SJSA1 (cell line): ENCODE measurements around the gene COL15A1. TPM values are rescaled to one million over a fixed set of nuclear protein-coding genes. Genes with fewer than 3 reads are reported as not detected.

ENCODE experiments used
- DNase-seq, 2 experiments: peaks; one replicate each; pipeline ENCODE4 v3.0.0-alpha.2; 2015 to 2020; ENCODE audit warnings: low spot score in 2 of 2, low read depth in 1 of 2
- H3K27ac ChIP-seq: fragments of 250-450 bp; sonication (Bioruptor Pico); 2 replicates; pipeline ENCODE4 v1.5.1; 2020; ENCODE audit warnings: mild to moderate bottlenecking, moderate library complexity
- H3K27me3 ChIP-seq: fragments of 250-450 bp; sonication (Bioruptor Pico); replicated peaks from 2 replicates; pipeline ENCODE4 v1.5.1; 2020; ENCODE audit warnings: mild to moderate bottlenecking, moderate library complexity
- H3K36me3 ChIP-seq: fragments of 250-450 bp; sonication (Bioruptor Pico); 2 replicates; pipeline ENCODE4 v1.5.1; 2020; ENCODE audit warnings: mild to moderate bottlenecking
- H3K4me1 ChIP-seq: fragments of 250-450 bp; sonication (Bioruptor Pico); replicated peaks from 2 replicates; pipeline ENCODE4 v1.6.1; 2021; ENCODE audit warnings: mild to moderate bottlenecking
- H3K4me3 ChIP-seq: fragments of 250-450 bp; sonication (Bioruptor Pico); 2 replicates; pipeline ENCODE4 v1.5.1; 2020; ENCODE audit warnings: mild to moderate bottlenecking
- H3K9me3 ChIP-seq: fragments of 250-450 bp; sonication (Bioruptor Pico); replicated peaks from 2 replicates; pipeline ENCODE4 v1.5.1; 2020; ENCODE audit warnings: mild to moderate bottlenecking
- total RNA-seq: library from RNA; depleted of rRNA; stranded (reverse); fragments of >200 nt; shearing (Covaris generic); gene quantifications from 2 replicates; pipeline ENCODE4 v1.2.3, GENCODE V29; 2014

The COL15A1 gene
- total RNA-seq, 1 experiment from 2014 or later: 0.50 TPM

DNA sequence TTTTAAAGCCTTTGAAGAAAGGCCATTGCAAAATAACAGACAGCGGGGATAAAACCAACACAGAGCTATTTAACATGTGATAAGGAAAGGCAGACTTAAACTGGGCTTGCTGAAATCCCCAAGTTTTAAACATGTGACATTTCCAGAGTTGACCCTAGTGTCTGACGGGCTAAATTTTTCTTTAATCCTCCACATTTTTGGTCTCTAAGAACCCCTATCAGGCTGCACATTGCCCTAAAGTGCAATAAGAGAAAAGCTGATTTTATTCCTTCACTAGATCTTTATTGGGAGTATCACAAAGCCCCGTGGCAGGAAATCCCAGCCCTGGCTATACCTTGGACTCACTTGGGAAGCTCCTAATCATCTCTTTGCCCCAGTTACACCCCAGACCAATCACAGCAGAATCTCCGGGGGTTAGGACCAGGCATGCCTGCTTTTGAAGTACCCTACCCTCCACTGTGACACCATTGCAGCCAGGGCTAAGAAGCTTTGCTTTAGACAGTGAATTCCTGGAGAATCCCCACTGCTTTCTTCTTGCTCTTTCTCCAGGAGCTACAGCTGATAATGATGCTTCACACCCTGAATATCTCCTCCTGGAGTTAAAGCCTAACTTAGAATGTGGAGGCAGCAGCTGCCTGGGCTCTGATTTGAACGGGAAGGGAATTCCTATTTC lies 20.1 kb upstream of the COL15A1 start:
- H3K4me1 ChIP-seq: peaks cover 11% of the 10 kb centered on the region
- H3K27ac ChIP-seq: no peak overlapping the region
- no peak for DNase-seq
- peaks cover 2% of the 10 kb centered on the region for H3K27me3 ChIP-seq
- no peaks in the 10 kb centered on the region for H3K36me3 ChIP-seq
- no peak overlapping the region for H3K4me3 ChIP-seq
- no peaks in the 10 kb centered on the region for H3K9me3 ChIP-seq

DNA sequence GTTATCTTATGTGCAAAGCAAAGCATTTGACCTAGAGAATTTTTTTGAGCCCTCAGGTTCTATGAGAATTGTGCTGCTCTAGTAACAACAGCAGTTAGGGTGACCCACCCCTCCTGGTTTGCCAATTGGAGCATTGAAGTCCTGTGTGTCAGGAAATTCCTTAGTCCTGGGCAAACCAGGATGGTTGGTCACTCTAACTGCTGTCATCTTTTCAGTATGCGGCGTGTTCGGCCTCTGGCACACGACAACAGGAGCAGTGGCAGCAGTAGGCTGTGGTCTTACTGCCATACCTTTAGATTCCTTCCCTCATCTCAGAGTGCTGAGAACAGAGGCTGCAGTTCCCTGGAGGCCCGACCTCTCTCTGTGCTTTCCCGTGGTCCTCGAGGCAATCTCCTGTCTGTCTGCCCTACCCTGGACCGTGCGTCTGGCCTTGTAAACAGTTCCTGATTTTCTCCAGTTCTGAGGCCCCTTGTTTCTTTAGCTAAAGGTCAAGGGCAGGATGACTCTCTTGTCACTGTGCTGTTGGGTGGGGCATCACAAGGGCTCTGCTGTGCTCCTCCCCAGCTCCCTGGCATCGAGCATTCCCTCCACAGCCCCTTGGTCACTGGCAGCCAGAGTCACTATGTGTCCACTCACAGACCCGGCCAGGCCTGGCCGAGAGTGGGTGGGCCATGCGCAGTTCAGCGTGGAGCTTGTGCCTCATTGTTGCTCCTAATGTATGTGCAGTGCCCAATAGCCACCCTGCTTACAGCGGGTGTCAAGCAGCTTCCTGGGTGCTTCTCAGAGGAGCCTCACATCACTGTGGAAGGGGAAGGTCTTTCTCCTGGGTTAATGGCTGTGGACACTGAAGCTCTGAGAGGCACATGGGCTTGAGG lies 18.5 kb upstream of the COL15A1 start:
- Histone ChIP-seq H3K9me3 (no peaks in the 10 kb centered on the region), H3K27me3 (peaks cover 9% of the 10 kb centered on the region), H3K4me1 (peaks cover 11% of the 10 kb centered on the region), H3K27ac (no peak overlapping the region), H3K36me3 (no peaks in the 10 kb centered on the region), H3K4me3 (no peak overlapping the region)
- no peak for DNase-seq

DNA sequence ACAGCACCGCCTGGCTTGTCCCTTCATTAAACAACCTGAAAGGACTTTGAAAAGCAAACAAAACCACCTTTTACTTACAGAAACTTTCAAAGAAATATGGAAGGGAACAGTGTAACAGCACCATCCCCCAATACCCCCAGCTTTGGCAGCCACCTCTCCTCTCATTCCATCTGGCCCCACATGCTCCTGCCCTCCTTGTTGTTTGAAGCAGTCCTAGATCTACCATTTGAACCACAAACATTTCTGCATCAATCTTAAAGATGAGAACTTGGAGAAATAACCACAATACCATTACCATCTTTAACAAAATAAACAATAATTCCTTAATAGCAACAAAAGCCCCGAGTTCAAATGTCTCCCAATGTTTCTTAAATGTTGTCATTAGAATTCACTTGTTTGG lies 17.8 kb upstream of the COL15A1 start:
- Histone ChIP-seq H3K9me3 (no peaks in the 10 kb centered on the region), H3K27me3 (peaks cover 9% of the 10 kb centered on the region), H3K27ac (no peak overlapping the region), H3K36me3 (no peaks in the 10 kb centered on the region), H3K4me3 (no peak overlapping the region), H3K4me1 (peaks cover 11% of the 10 kb centered on the region)
- no peak for DNase-seq

DNA sequence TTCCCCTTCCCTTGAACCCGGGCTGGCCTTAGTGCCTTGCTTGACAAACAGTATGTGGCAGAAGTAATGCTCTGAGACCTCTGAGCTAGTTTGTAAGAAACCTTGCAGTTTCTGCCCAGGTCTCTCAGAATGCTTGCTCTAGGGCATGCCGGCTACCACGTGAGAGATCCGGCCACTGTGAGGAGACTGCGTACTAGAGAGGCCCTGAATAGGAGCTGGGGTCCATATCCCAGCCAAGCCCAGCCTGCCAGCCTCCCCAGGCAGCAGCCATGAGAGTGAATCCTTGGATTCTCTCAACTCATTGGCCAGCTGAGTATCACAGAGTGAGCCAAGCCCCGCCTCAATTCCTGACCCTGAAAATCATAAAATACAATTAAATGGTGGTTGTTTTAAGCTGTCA lies 16.0 kb upstream of the COL15A1 start:
- peaks cover 9% of the 10 kb centered on the region for H3K27me3 ChIP-seq
- DNase-seq: no peak
- H3K4me3 ChIP-seq: no peak overlapping the region
- H3K27ac ChIP-seq: no peak overlapping the region
- H3K36me3 ChIP-seq: no peaks in the 10 kb centered on the region
- no peaks in the 10 kb centered on the region for H3K9me3 ChIP-seq
- peaks cover 10% of the 10 kb centered on the region for H3K4me1 ChIP-seq

DNA sequence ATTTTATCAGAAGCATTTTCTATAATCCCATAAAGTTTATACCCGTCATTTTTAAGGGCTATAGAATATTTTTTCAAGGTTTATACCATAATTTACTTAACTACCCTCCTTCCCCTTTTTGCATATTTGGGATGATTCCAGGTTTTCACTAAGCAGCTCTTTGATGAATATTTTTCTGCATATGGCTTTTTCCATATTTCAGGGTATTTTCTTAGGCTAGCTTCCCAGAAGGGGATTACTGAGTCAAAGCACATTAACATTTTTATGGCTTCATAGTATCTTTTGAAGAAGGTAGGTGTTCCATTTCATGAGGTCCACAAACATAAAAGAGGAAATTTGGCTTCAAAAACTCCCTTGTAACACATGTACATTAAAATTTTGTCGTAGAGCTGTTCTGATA lies 14.6 kb upstream of the COL15A1 start:
- H3K36me3 ChIP-seq: no peaks in the 10 kb centered on the region
- no peak overlapping the region for H3K4me3 ChIP-seq
- DNase-seq: no peak
- no peak overlapping the region for H3K27ac ChIP-seq
- peaks cover 9% of the 10 kb centered on the region for H3K27me3 ChIP-seq
- H3K4me1 ChIP-seq: no peaks in the 10 kb centered on the region; the same call in 1 of the 2 replicates
- H3K9me3 ChIP-seq: no peaks in the 10 kb centered on the region

DNA sequence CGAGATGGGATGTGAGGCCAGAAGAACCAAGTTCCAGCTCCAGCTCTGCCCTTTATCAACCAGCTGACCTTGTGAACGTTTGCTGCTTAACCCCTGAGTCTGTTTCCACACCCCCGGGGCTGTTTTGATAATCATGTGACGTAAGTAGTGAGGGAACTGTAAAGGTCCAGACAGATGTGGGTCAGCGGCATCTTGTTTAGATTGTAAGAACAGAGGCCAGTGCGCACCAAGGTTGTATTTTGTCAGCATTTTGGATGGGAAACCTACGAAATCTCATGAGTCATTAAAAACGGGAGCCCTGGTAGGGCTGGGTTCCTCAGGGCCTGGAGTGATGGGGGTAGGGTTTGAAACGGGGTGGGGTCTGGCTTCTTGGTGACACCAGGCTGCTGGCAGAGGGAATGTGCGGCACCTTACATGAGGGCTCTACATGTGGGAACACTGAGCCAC lies 13.8 kb upstream of the COL15A1 start:
- Histone ChIP-seq H3K4me1 (no peaks in the 10 kb centered on the region; the same call in 1 of the 2 replicates), H3K4me3 (no peak overlapping the region), H3K9me3 (no peaks in the 10 kb centered on the region), H3K27me3 (peaks cover 9% of the 10 kb centered on the region), H3K27ac (no peak overlapping the region), H3K36me3 (no peaks in the 10 kb centered on the region)
- no peak for DNase-seq

DNA sequence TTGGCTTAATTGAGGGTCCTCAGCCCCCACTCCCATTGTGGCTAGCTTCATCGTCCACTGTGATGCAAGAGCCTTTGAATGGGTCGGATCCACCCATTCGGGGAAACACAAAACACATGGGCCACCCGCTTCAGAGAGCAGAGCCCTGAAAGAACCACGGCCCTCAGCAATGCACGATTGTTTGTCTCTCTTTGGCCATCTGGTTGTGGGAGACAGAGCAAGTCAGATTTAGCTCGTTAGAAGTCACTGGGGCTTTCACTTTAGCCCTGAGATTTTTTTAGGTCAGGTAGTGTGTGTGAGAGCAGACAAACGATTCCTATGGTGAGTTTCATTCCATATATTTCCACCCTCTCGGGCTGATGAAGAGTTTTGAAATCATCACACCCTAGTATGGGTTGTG lies 12.9 kb upstream of the COL15A1 start:
- no peaks in the 10 kb centered on the region for H3K9me3 ChIP-seq
- DNase-seq: no peak
- H3K4me1 ChIP-seq: no peaks in the 10 kb centered on the region; the same call in 1 of the 2 replicates
- peaks cover 9% of the 10 kb centered on the region for H3K27me3 ChIP-seq
- H3K4me3 ChIP-seq: no peak overlapping the region
- no peaks in the 10 kb centered on the region for H3K36me3 ChIP-seq
- H3K27ac ChIP-seq: no peak overlapping the region

DNA sequence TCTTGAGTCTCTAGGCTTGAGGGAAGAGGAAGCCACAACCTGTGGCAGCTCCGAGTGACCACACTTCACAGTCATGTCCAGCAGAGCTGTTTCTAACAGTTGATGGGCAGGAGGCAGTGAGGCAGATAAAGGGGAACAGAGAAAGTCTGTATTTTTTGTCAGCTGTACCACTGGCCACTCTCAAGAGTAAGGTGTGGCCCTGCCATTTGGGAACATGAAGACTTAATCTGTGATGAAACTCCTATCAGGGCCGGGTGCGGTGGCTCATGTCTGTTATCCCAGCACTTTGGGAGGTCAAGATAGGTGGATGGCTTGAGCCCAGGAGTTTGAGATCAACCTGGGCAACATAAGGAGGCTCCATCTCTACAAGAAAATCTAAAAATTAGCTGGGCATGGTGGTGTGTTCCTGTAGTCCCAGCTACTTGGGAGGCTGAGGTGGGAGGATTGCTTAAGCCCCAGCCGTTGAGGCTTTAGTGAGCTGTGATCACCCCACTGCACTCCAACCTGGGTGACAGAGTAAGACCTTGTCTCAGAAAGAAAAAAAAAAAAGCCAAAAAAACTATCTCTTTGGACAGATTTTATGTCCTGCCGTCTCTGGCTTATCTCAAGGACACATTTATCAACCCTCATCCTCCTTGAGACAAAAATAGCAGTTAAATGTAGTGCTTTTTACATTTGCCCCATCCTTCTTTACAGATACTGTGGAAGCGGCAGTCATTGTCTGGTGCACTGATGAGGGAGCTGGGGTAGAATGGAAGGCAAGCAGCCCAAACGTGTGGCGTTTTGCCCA lies 11.9 kb upstream of the COL15A1 start:
- no peaks in the 10 kb centered on the region for H3K36me3 ChIP-seq
- H3K4me1 ChIP-seq: no peaks in the 10 kb centered on the region
- DNase-seq: no peak
- H3K27me3 ChIP-seq: peaks cover 9% of the 10 kb centered on the region
- no peak overlapping the region for H3K27ac ChIP-seq
- no peak overlapping the region for H3K4me3 ChIP-seq
- H3K9me3 ChIP-seq: no peaks in the 10 kb centered on the region

DNA sequence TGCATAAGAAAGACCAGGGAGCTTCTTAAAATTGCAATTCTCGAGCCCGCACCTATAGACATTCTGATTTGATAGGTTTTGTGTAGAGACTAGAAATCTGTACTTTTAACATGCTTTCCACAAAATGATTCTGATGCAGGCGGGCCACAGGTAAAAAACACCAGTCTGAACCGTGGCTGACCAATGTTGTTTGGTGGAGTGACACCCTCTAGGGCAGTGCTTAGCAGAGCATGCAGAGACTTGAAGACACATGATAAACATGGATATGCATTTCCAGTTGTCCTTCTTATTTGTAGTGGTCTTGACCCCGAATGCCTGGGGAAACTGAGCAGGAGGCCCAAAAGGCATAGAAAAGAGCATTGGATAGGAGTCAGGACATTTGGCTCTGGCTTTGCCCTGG lies 10.5 kb upstream of the COL15A1 start:
- H3K27ac ChIP-seq: no peak overlapping the region
- no peak overlapping the region for H3K4me3 ChIP-seq
- peaks cover 9% of the 10 kb centered on the region for H3K27me3 ChIP-seq
- H3K36me3 ChIP-seq: no peaks in the 10 kb centered on the region
- H3K4me1 ChIP-seq: no peaks in the 10 kb centered on the region
- no peaks in the 10 kb centered on the region for H3K9me3 ChIP-seq
- DNase-seq: no peak

DNA sequence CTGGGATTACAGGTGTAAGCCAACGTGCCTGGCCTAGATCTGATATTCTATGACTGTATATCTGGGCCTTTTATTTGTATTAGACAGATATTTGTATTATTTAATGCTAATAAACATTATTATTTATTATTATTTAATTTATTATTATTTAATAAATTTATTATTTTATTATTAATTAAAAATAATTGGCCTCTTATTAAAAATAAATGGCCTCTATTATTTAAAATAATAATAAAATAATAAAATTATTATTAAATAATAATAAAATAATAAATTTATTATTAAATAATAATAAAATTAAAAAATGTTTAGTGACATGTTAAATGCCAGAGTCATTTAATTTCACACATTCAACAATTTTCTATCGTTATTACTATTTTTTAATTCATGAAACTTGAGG lies 9.8 kb upstream of the COL15A1 start:
- H3K36me3 ChIP-seq: no peaks in the 10 kb centered on the region
- H3K27ac ChIP-seq: no peak overlapping the region
- no peak overlapping the region for H3K4me3 ChIP-seq
- no peaks in the 10 kb centered on the region for H3K9me3 ChIP-seq
- peaks cover 5% of the 10 kb centered on the region; the same call in 1 of the 2 replicates for H3K27me3 ChIP-seq
- DNase-seq: no peak
- H3K4me1 ChIP-seq: no peaks in the 10 kb centered on the region

DNA sequence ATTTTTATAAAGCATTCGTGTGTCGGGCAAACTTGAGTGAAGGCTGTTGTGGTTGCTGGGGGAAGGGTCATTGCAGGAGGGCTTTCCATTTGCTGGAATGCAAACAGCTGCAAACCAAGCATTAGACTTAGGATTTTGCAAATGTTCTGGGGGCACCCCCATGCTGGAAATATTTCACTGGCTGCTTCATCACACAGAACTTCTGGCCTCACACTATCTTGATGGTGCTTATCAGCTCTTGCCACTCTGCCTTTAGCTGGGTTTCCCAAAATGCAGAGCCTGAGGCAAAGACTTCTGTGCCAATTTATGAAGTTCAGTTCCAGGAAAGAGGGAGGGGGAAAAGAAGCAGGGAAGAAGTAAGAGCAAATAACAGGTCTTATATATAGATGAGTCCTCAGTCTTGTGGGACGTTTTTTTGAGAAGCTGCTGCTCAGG lies 8.6 kb upstream of the COL15A1 start:
- no peak for DNase-seq
- Histone ChIP-seq H3K36me3 (no peaks in the 10 kb centered on the region), H3K4me3 (no peak overlapping the region), H3K27me3 (peaks cover 6% of the 10 kb centered on the region), H3K4me1 (no peaks in the 10 kb centered on the region), H3K9me3 (no peaks in the 10 kb centered on the region), H3K27ac (no peak overlapping the region)

DNA sequence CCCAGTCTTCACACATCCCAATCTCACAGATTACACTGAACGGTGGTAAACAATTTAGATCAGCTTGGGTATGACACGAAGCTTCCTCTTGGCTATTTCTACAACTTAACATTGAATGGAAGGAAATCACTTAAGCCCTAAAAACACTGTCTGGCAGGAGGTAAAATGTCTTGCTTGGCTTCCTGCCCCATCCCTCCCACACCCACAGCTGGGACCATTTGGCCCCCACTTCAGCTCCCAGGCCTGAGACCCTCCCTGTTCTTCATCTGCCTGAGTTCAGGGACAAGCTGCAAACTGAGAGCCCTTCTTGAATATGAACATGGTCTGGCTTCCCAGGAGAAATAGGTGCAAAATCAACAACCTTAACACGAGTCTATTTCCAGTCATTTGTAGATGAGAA lies 3.4 kb upstream of the COL15A1 start:
- H3K27me3 ChIP-seq: peaks cover 35% of the 10 kb centered on the region
- no peak for DNase-seq
- H3K27ac ChIP-seq: no peak overlapping the region
- peaks cover 14% of the 10 kb centered on the region for H3K4me1 ChIP-seq
- H3K36me3 ChIP-seq: no peaks in the 10 kb centered on the region
- no peaks in the 10 kb centered on the region for H3K9me3 ChIP-seq
- no peak overlapping the region for H3K4me3 ChIP-seq

DNA sequence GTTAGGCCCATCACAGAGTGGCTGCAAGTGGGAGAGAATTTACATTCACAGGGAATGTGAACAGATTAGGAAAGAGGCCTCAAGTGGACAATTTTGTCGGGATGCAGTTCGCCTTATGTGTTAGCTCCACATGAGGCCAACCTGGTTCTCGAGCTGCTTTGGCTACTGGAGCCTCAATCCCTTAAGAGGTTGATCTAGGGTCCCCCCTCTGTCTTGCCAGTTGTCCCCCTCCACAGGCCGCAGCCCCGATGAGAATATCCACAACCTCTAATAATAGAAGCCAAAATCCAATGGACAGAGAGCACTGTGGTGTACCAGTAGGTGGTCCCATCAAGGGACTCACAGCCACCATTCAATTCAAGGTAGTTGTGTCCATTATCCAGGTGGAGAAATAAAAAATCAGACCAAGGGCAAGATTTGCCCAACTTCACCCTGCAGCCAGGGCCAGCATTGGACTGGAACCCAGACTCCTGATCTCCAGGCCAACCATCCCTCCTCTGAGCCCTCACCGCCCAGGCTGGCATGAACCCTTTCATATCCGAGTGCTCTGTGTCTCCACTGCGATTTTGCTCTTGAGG lies 1.7 kb upstream of the COL15A1 start:
- H3K4me1 ChIP-seq: peaks cover 14% of the 10 kb centered on the region
- H3K27me3 ChIP-seq: peaks cover 44% of the 10 kb centered on the region
- no peak for DNase-seq

More for the DNA sequence above, 1.7 kb upstream of the COL15A1 start:
- Histone ChIP-seq H3K4me3 (no peak overlapping the region), H3K27ac (no peak overlapping the region), H3K36me3 (no peaks in the 10 kb centered on the region), H3K9me3 (no peaks in the 10 kb centered on the region)
